ENCODE data around the gene DPY19L2.
"Not testable (repeated sequence)": the region's sequence is repeated elsewhere in the genome, so short reads cannot be mapped to it uniquely, and the experiment has no call there.

DPY19L2 gene

GRCh38 chr12:63668028-63668799 is at the start of gene DPY19L2:
DPY19L2 (minus strand) TSS chr12:63668493; CDS start chr12:63668393, 100 bp downstream.
- H3K79me2 ChIP-seq (ENCODE audit: insufficient read depth, low read length) = no peaks in the 10 kb centered on the region
- H4K20me1 ChIP-seq (ENCODE audit: insufficient read depth, low read length) = no peaks in the 10 kb centered on the region
- H3K4me3 ChIP-seq (ENCODE audit: low read depth, low read length, poor library complexity, severe bottlenecking) = no peak within 1 kb of the TSS
- peaks cover 20% of the 10 kb centered on the region for H3K4me1 ChIP-seq (ENCODE audit: insufficient read depth, low read length, severe bottlenecking)
- no peak within 1 kb of the TSS for H2AFZ ChIP-seq (ENCODE audit: low read length)
- H3F3A ChIP-seq (ENCODE audit: insufficient read depth, low read length) = no peaks in the 10 kb centered on the region
- no peaks in the 10 kb centered on the region for H3K36me3 ChIP-seq (ENCODE audit: insufficient read depth, low read length)
- no peak within 1 kb of the TSS for H3K9ac ChIP-seq (ENCODE audit: low read length)
- H3K4me2 ChIP-seq (ENCODE audit: low read length) = no peak within 1 kb of the TSS
- no peaks in the 10 kb centered on the region for H3K27me3 ChIP-seq (ENCODE audit: insufficient read depth, low read length)
- no peak within 1 kb of the TSS for H3K27ac ChIP-seq (ENCODE audit: low read depth, low read length, poor library complexity, severe bottlenecking)
- H3K9me3 ChIP-seq (ENCODE audit: low read length) = no peaks in the 10 kb centered on the region
- H3K9me2 ChIP-seq (ENCODE audit: low read depth, low read length) = no peaks in the 10 kb centered on the region
- no peak for TF ChIP-seq CTCF (IDR thresholded peaks at IDR 0.05; ENCODE audit: low read length)
- no peak for TF ChIP-seq EZH2 (IDR thresholded peaks at IDR 0.05; ENCODE audit: borderline replicate concordance, low read length)

- H4K20me1 ChIP-seq (ENCODE audit: insufficient read depth, low read length); H3K79me2 ChIP-seq (ENCODE audit: insufficient read depth, low read length); H2AFZ ChIP-seq (ENCODE audit: low read length); H3F3A ChIP-seq (ENCODE audit: insufficient read depth, low read length); H3K9me3 ChIP-seq (ENCODE audit: low read length); H3K27ac ChIP-seq (ENCODE audit: low read depth, low read length, poor library complexity, severe bottlenecking); H3K36me3 ChIP-seq (ENCODE audit: insufficient read depth, low read length); H3K4me2 ChIP-seq (ENCODE audit: low read length); H3K4me3 ChIP-seq (ENCODE audit: low read depth, low read length, poor library complexity, severe bottlenecking); H3K9ac ChIP-seq (ENCODE audit: low read length); H3K27me3 ChIP-seq (ENCODE audit: insufficient read depth, low read length); H3K9me2 ChIP-seq (ENCODE audit: low read depth, low read length): not testable (repeated sequence)
- H3K4me1 ChIP-seq (ENCODE audit: insufficient read depth, low read length, severe bottlenecking) = peaks cover 21% of the 10 kb centered on the region
Observed at GRCh38 chr12:63716891-63717290, 48.6 kb upstream of the DPY19L2 start.

- H2AFZ ChIP-seq (ENCODE audit: low read length); H3K4me3 ChIP-seq (ENCODE audit: low read depth, low read length, poor library complexity, severe bottlenecking); H3F3A ChIP-seq (ENCODE audit: insufficient read depth, low read length); H3K9ac ChIP-seq (ENCODE audit: low read length); H3K9me3 ChIP-seq (ENCODE audit: low read length); H3K79me2 ChIP-seq (ENCODE audit: insufficient read depth, low read length); H3K9me2 ChIP-seq (ENCODE audit: low read depth, low read length); H3K27me3 ChIP-seq (ENCODE audit: insufficient read depth, low read length); H3K4me2 ChIP-seq (ENCODE audit: low read length); H4K20me1 ChIP-seq (ENCODE audit: insufficient read depth, low read length); H3K36me3 ChIP-seq (ENCODE audit: insufficient read depth, low read length); H3K27ac ChIP-seq (ENCODE audit: low read depth, low read length, poor library complexity, severe bottlenecking): not testable (repeated sequence)
- peaks cover 18% of the 10 kb centered on the region for H3K4me1 ChIP-seq (ENCODE audit: insufficient read depth, low read length, severe bottlenecking)
Observed at GRCh38 chr12:63715107-63715625, 46.9 kb upstream of the DPY19L2 start.

GRCh38 chr12:63714409-63714808 is 46.1 kb upstream of the DPY19L2 start:
- not testable (repeated sequence) for H3K9me3 ChIP-seq (ENCODE audit: low read length); H3K9ac ChIP-seq (ENCODE audit: low read length); H3K27ac ChIP-seq (ENCODE audit: low read depth, low read length, poor library complexity, severe bottlenecking); H3F3A ChIP-seq (ENCODE audit: insufficient read depth, low read length); H3K9me2 ChIP-seq (ENCODE audit: low read depth, low read length); H2AFZ ChIP-seq (ENCODE audit: low read length); H4K20me1 ChIP-seq (ENCODE audit: insufficient read depth, low read length); H3K4me2 ChIP-seq (ENCODE audit: low read length); H3K79me2 ChIP-seq (ENCODE audit: insufficient read depth, low read length); H3K4me3 ChIP-seq (ENCODE audit: low read depth, low read length, poor library complexity, severe bottlenecking); H3K27me3 ChIP-seq (ENCODE audit: insufficient read depth, low read length); H3K36me3 ChIP-seq (ENCODE audit: insufficient read depth, low read length)
- peaks cover 18% of the 10 kb centered on the region for H3K4me1 ChIP-seq (ENCODE audit: insufficient read depth, low read length, severe bottlenecking)

- H3K79me2 ChIP-seq (ENCODE audit: insufficient read depth, low read length); H3K27me3 ChIP-seq (ENCODE audit: insufficient read depth, low read length); H3K9ac ChIP-seq (ENCODE audit: low read length); H3K9me3 ChIP-seq (ENCODE audit: low read length); H3K36me3 ChIP-seq (ENCODE audit: insufficient read depth, low read length); H3K4me3 ChIP-seq (ENCODE audit: low read depth, low read length, poor library complexity, severe bottlenecking); H4K20me1 ChIP-seq (ENCODE audit: insufficient read depth, low read length); H3K9me2 ChIP-seq (ENCODE audit: low read depth, low read length); H3F3A ChIP-seq (ENCODE audit: insufficient read depth, low read length); H3K27ac ChIP-seq (ENCODE audit: low read depth, low read length, poor library complexity, severe bottlenecking); H2AFZ ChIP-seq (ENCODE audit: low read length); H3K4me2 ChIP-seq (ENCODE audit: low read length): not testable (repeated sequence)
- H3K4me1 ChIP-seq (ENCODE audit: insufficient read depth, low read length, severe bottlenecking) = peaks cover 18% of the 10 kb centered on the region
Observed at GRCh38 chr12:63713681-63714075, 45.4 kb upstream of the DPY19L2 start.

GRCh38 chr12:63712979-63713680 is 44.8 kb upstream of the DPY19L2 start:
- H3K36me3 ChIP-seq (ENCODE audit: insufficient read depth, low read length); H3K9ac ChIP-seq (ENCODE audit: low read length); H3K4me3 ChIP-seq (ENCODE audit: low read depth, low read length, poor library complexity, severe bottlenecking); H3K27me3 ChIP-seq (ENCODE audit: insufficient read depth, low read length); H4K20me1 ChIP-seq (ENCODE audit: insufficient read depth, low read length); H3K4me2 ChIP-seq (ENCODE audit: low read length); H3K9me3 ChIP-seq (ENCODE audit: low read length); H3K79me2 ChIP-seq (ENCODE audit: insufficient read depth, low read length); H3F3A ChIP-seq (ENCODE audit: insufficient read depth, low read length); H3K9me2 ChIP-seq (ENCODE audit: low read depth, low read length); H2AFZ ChIP-seq (ENCODE audit: low read length); H3K27ac ChIP-seq (ENCODE audit: low read depth, low read length, poor library complexity, severe bottlenecking): not testable (repeated sequence)
- peaks cover 18% of the 10 kb centered on the region for H3K4me1 ChIP-seq (ENCODE audit: insufficient read depth, low read length, severe bottlenecking)

All from OCI-LY1 (cell line).